Loucy (cell line): Measurements from ENCODE around the gene TMEM97.

Experiments
- EZH2phosphoT487 ChIP-seq: fragments of 200-600 bp; IDR thresholded peaks from 2 replicates; pipeline ENCODE4 v1.6.1; 2018; ENCODE audit warnings: antibody characterized with exemption, mild to moderate bottlenecking, moderate library complexity, borderline replicate concordance
- TF ChIP-seq, protein P1 (sequence below): fragments of 200-600 bp; sonication (generic); conservative IDR thresholded peaks from 2 replicates; pipeline ENCODE4 v1.5.1; 2014; ENCODE audit warnings: mild to moderate bottlenecking, antibody characterized with exemption, low read length

DNA sequence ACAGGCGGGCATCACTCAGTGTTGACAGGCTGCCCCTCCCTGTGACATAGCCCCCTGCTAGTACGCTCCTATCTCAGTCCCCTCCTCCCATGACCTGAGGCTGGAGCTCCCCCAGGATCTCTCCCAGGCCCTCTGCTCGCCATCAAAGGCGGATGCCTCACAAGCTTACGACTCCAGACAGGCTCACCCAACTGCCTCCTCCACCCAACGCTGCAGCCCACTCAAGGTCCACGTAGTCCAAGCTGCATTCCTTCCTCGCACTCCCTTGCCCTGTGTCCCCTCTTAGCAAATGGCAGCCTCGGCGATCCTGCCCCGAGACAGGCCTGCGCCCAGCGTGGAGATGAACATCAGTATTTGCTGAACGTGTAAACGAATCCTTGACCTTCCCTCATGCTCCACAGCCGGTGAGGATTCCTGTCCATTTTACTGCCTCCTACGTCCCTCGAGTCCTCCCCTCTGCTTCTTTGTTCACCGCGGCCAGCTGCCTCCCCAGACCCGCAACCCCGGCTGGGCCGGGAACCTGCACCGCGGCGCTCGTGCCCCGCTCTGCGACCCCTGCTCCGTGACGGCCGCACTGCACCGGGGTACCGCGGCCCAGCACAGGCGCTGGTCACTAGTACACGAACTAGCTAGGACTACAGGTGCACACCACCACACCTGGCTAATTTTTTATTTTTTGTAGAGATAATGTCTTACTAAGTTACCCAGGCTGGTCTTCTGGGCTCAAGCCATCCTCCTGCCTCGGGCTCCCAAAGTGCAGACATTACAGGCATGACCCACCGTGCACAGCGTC, 838 bp upstream of the TMEM97 start:
- TF ChIP-seq, protein P1, sequence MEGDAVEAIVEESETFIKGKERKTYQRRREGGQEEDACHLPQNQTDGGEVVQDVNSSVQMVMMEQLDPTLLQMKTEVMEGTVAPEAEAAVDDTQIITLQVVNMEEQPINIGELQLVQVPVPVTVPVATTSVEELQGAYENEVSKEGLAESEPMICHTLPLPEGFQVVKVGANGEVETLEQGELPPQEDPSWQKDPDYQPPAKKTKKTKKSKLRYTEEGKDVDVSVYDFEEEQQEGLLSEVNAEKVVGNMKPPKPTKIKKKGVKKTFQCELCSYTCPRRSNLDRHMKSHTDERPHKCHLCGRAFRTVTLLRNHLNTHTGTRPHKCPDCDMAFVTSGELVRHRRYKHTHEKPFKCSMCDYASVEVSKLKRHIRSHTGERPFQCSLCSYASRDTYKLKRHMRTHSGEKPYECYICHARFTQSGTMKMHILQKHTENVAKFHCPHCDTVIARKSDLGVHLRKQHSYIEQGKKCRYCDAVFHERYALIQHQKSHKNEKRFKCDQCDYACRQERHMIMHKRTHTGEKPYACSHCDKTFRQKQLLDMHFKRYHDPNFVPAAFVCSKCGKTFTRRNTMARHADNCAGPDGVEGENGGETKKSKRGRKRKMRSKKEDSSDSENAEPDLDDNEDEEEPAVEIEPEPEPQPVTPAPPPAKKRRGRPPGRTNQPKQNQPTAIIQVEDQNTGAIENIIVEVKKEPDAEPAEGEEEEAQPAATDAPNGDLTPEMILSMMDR = no peak
- no peak for TF ChIP-seq EZH2phosphoT487
